ENCODE results near the gene CDK14.

The CDK14 gene

GRCh38 chr7:90999989-91000979 lies 404.2 kb downstream of the CDK14 start:
- no peak for DNase-seq (ENCODE audit: low read depth in 2 of 2)

- DNase-seq (ENCODE audit: low read depth in 2 of 2): no peak
These were observed 408.9 kb downstream of the CDK14 start for GRCh38 chr7:91005024-91005423.

- DNase-seq (ENCODE audit: low read depth in 2 of 2): no peak
These were observed 409.7 kb downstream of the CDK14 start for GRCh38 chr7:91005841-91006240.

GRCh38 chr7:91007371-91007770 lies 411.2 kb downstream of the CDK14 start:
- no peak for DNase-seq (ENCODE audit: low read depth in 2 of 2)

- DNase-seq (ENCODE audit: low read depth in 2 of 2): no peak
These were observed 417.0 kb downstream of the CDK14 start for GRCh38 chr7:91013078-91013477.

- DNase-seq (ENCODE audit: low read depth in 2 of 2): no peak
These were observed 423.7 kb downstream of the CDK14 start for GRCh38 chr7:91019686-91020385.

GRCh38 chr7:91020636-91021385 lies 424.7 kb downstream of the CDK14 start:
- no peak for DNase-seq (ENCODE audit: low read depth in 2 of 2)

- DNase-seq (ENCODE audit: low read depth in 2 of 2): no peak
These were observed 425.8 kb downstream of the CDK14 start for GRCh38 chr7:91021956-91022355.

GRCh38 chr7:91025906-91026390 lies 429.8 kb downstream of the CDK14 start:
- DNase-seq (ENCODE audit: low read depth in 2 of 2): no peak

GRCh38 chr7:91029688-91030087 lies 433.6 kb downstream of the CDK14 start:
- no peak for DNase-seq (ENCODE audit: low read depth in 2 of 2)

- DNase-seq (ENCODE audit: low read depth in 2 of 2): no peak
These were observed 434.7 kb downstream of the CDK14 start for GRCh38 chr7:91030680-91031380.

GRCh38 chr7:91031757-91032156 lies 435.6 kb downstream of the CDK14 start:
- DNase-seq (ENCODE audit: low read depth in 2 of 2): no peak

GRCh38 chr7:91033574-91033973 lies 437.5 kb downstream of the CDK14 start:
- DNase-seq (ENCODE audit: low read depth in 2 of 2): no peak

- DNase-seq (ENCODE audit: low read depth in 2 of 2): no peak
These were observed 438.6 kb downstream of the CDK14 start for GRCh38 chr7:91034459-91035368.

- DNase-seq (ENCODE audit: low read depth in 2 of 2): no peak
These were observed 442.9 kb downstream of the CDK14 start for GRCh38 chr7:91039033-91039432.

GRCh38 chr7:91041141-91041540 lies 445.0 kb downstream of the CDK14 start:
- DNase-seq (ENCODE audit: low read depth in 2 of 2): no peak

GRCh38 chr7:91041901-91042484 lies 445.9 kb downstream of the CDK14 start:
- no peak for DNase-seq (ENCODE audit: low read depth in 2 of 2)

GRCh38 chr7:91043186-91043585 lies 447.1 kb downstream of the CDK14 start:
- DNase-seq (ENCODE audit: low read depth in 2 of 2): no peak

GRCh38 chr7:91043924-91044645 lies 448.0 kb downstream of the CDK14 start:
- DNase-seq (ENCODE audit: low read depth in 2 of 2): no peak
